ENCODE data around the gene MEI4. TPM values are rescaled to one million over a fixed set of nuclear protein-coding genes. Genes with fewer than 3 reads are reported as not detected.

Gene MEI4
- total RNA-seq, 4 donors from 2014 or later = not detected

GRCh38 chr6:77796824-77797809, 144.3 kb downstream of the MEI4 start:
- Histone ChIP-seq H3K4me3 (no peak overlapping the region), H3K27ac (no peak overlapping the region), H3K36me3 (no peaks in the 10 kb centered on the region), H3K9me3 (no peaks in the 10 kb centered on the region), H3K4me1 (no peaks in the 10 kb centered on the region), H3K27me3 (no peaks in the 10 kb centered on the region)
- TF ChIP-seq POLR2A (IDR thresholded peaks at IDR 0.05) (no peak), CTCF (IDR thresholded peaks at IDR 0.05 in 4 of 5, conservative IDR thresholded peaks at IDR 0.05 in 1 of 5) (no peak)
- intact Hi-C loops (cut with DNase I; ENCODE audit: low total_unique reads) = no loop called here
- in situ Hi-C loops (cut with MboI; ENCODE audit: low sequenced_read_pairs in 4 of 4) = no loop called here
- DNase-seq (no peak), ATAC-seq (no peak)

- Histone ChIP-seq H3K4me3 (no peak overlapping the region), H3K9me3 (no peaks in the 10 kb centered on the region), H3K4me1 (no peaks in the 10 kb centered on the region), H3K36me3 (no peaks in the 10 kb centered on the region), H3K27ac (no peak overlapping the region), H3K27me3 (no peaks in the 10 kb centered on the region)
- ATAC-seq = no peak
- TF ChIP-seq POLR2A (IDR thresholded peaks at IDR 0.05) (no peak), CTCF (IDR thresholded peaks at IDR 0.05 in 4 of 5, conservative IDR thresholded peaks at IDR 0.05 in 1 of 5) (no peak)
- in situ Hi-C loops (cut with MboI; ENCODE audit: low sequenced_read_pairs in 4 of 4) (no loop called here), intact Hi-C loops (cut with DNase I; ENCODE audit: low total_unique reads) (no loop called here)
- DNase-seq = no peak
Measured at GRCh38 chr6:77812304-77812703, 159.5 kb downstream of the MEI4 start.

GRCh38 chr6:77813090-77813489, 160.3 kb downstream of the MEI4 start:
- no peak for ATAC-seq
- in situ Hi-C loops (cut with MboI; ENCODE audit: low sequenced_read_pairs in 4 of 4) = no loop called here

GRCh38 chr6:77814119-77814518, 161.3 kb downstream of the MEI4 start:
- no peak for ATAC-seq
- no peak for DNase-seq
- intact Hi-C loops (cut with DNase I; ENCODE audit: low total_unique reads) (no loop called here), in situ Hi-C loops (cut with MboI; ENCODE audit: low sequenced_read_pairs in 4 of 4) (no loop called here)
- Histone ChIP-seq H3K4me3 (no peak overlapping the region), H3K36me3 (no peaks in the 10 kb centered on the region), H3K4me1 (no peaks in the 10 kb centered on the region), H3K27ac (no peak overlapping the region), H3K9me3 (no peaks in the 10 kb centered on the region), H3K27me3 (no peaks in the 10 kb centered on the region)
- TF ChIP-seq CTCF (IDR thresholded peaks at IDR 0.05 in 4 of 5, conservative IDR thresholded peaks at IDR 0.05 in 1 of 5) = no peak
- no peak for TF ChIP-seq POLR2A (IDR thresholded peaks at IDR 0.05)

More at GRCh38 chr6:77813090-77813489, 160.3 kb downstream of the MEI4 start:
- intact Hi-C loops (cut with DNase I; ENCODE audit: low total_unique reads) = no loop called here
- Histone ChIP-seq H3K27me3 (no peaks in the 10 kb centered on the region), H3K4me3 (no peak overlapping the region), H3K27ac (no peak overlapping the region), H3K36me3 (no peaks in the 10 kb centered on the region), H3K4me1 (no peaks in the 10 kb centered on the region), H3K9me3 (no peaks in the 10 kb centered on the region)
- TF ChIP-seq CTCF (IDR thresholded peaks at IDR 0.05 in 4 of 5, conservative IDR thresholded peaks at IDR 0.05 in 1 of 5) = no peak
- DNase-seq = no peak
